HG03095 (cell line): ENCODE data around the gene NQO2.
"Not testable (repeated sequence)": the region's sequence is repeated elsewhere in the genome, so short reads cannot be mapped to it uniquely, and the experiment has no call there.

Source experiments
- ATAC-seq: cut with Tn5 transposase; IDR thresholded peaks from one replicate; pipeline ENCODE4 v1.9.1; 2021; ENCODE audit warnings: moderate library complexity; ENCODE audit not compliant: unreplicated experiment

Gene NQO2

DNA sequence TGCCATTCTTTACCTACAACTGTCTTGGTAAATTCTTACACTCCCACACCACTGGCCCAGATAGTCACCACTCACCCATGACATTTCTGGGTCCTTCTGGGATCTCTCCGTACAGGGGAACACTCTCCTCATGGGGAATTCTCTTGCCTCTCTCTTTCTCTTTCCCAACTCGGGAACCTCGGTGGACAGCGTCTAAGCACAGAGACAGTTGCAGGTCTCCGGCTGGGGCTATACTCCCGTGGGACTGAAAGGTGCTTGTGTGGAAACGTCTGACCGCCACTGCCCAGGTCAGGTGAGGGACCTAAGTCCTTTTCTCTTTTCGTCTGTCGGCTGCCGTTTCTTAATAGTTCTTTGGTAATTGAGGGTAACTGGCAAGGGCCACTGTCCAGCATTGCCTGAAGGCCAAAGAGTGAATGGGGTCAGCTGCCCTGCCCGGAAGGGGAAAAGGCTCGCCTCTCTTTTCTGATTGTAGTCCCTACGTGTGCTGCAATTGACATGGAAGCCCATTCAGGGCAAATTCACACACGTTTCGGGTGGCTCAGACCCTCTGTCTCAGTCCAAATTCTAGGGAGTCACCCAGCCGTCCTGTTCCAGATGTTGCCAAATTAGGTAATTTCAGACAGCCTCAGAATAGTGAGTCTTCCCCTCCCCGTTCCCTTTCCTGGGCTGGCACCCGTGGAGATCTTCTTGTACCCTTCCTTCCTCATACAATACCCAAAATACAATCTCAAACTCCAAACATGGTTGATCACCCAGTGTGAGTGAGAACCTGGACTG, 37.4 kb downstream of the NQO2 start:
- no peak for ATAC-seq

DNA sequence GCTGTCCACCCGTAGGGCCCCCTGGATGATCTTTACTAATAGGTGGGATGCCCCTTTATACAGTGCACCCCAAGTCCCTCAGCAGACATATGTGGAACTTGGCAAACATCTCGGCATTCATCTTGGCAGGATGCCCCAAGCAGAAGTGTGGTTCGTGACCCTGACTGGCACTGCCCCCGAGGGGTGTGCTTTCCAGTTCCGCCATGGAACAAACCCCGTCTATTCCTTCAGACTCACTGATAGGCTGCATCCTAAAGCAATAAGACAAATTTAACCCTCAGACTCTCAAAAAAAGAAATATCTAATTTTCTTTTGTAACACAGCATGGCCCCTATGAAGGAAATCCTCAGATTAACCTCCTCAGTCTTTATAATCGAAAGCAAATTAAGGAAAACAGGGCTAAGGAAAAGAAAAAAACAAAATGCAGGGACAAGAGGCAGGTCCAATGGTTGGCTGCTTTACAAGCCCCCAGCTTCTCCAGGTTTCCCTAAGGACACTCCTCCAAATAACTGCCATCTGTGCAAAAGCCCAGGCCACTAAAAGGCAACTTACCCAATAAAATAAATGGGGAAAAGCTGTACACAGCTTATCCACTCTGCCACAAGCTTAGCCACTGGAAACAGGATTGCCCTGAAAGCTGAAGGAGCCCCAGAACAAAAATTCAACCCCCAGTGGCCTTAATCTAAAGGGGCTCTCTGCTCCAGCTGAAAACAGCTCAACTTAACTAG, 38.1 kb downstream of the NQO2 start:
- no peak for ATAC-seq

GRCh38 chr6:3039384-3039783, 39.7 kb downstream of the NQO2 start:
- no peak for ATAC-seq

DNA sequence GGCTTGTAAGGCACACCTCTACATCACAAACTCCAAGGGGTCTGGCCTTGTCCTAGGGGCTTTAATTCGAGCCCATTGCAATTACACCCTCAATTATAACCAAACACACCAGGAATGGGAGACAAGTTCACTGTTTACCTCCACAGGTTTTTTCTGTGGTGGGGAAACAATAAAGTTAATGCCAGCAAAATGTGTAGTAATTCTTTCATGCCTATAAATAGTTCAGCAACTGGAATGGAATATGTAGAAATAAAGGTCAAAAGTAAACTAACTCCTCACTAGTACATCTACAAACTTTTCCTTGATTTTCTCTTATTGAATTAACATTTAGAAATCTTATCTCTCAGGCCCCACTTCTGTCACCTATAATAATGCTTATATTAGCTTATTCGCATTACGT, 41.5 kb downstream of the NQO2 start:
- no peak for ATAC-seq

DNA sequence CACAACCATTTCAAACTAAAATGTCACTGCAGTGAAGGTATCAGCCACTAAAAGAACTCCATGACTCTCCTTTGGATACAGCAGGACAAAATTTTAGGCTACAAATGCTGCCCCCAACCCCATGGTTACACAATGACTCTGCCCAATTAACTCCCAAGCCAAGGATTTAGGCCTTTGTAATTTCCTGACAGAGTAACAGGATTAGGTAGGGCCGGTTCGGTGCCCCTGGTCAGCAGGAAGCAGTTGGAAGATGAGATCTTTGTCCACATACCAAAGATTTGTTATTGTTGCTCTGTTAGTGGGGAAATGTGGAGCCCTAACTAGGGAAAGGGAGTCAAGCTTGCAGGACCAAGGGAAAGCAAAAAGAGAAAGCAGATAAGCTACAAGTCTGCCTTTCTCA, 41.9 kb downstream of the NQO2 start:
- no peak for ATAC-seq

DNA sequence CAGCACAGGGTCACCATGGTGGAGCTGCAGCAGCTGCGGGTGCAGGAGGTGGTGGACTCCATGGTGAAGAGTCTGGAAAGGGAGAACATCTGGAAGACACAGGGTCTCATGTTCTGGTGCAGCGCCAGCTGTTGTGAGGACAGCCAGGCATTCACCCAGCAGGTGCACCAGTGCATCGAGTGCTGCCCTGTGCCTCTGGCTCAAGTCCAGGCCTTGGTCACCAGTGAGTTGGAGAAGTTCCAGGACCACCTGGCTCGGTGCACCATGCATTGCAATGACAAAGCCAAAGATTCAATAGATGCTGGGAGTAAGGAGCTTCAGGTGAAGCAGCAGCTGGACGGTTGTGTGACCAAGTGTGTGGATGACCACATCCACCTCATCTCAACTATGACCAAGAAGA, 45.7 kb downstream of the NQO2 start:
- no peak for ATAC-seq

DNA sequence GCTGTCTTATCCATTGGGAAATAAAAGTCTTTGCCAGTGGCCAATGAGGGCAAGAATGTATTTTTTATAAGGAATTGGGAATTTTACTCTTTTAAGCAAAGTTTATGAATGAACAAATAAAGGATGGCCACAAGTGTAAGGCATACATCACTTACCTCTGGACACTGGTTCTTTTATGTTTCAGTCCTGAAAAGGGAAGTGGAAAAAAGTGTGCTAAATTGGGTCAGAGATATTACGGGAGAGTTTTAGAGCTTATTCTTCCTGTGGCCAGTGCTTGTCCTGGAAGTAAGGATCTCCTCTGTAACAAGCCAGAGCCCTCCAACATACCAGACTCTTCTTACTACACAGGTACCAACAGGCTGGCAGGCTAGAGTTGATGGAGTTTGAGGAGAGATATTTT, 46.1 kb downstream of the NQO2 start:
- no peak for ATAC-seq

DNA sequence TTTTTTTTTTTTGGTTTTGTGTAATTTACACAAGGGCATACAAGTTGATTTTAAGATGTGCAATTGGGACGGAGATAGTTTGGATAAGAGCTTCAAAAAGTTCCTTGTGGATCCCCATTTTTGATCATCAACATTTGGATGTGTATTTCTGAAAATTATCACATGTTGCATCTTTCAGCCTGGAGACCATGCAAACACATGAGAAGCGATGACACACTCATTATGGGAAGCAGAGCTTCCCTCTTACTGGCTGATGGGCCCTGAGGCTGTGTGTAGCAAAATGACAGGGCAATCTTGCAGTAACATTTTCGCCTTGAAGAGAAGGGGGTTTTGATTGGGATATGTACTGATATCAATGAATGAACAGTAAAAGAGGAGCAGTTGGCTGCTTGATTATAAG, 46.6 kb downstream of the NQO2 start:
- ATAC-seq = no peak

- not testable (repeated sequence) for ATAC-seq
These were observed 48.3 kb downstream of the NQO2 start for GRCh38 chr6:3048009-3048408.

DNA sequence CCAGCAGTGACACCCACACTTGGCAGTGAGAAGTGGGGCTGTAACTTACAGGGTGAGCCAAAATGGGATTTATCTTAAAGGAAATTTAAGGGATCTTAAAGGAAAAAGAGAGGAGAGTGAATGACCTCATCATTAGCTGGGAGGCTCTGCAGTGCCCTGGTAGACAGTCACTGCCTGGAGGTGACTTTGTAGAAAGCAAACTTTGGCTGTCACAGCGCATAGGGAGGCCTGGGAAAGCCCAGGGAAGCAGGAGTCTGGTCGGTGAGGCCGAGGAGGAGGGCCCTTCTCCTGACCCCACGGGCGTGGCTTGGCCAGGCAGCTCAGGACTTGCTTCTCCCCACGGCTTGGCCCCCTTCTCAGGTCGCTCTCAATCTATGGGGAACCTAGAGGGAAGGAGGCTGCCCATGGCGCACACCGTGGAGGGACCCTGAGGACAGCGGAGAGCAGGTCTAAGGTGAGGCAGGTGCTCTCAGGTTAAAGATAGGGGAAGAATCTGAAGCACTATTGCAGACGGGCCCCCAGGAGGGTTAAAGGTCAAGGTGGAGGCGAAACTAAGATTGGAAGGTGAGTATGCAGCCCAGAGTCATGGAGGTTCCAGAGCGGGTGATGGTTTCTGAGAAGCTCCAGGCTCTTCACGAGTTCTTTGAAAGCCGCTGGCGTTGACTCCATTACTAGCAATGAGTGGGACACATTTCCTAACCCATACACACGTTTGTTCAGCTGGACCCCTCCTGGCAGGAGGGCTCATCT, 53.0 kb downstream of the NQO2 start:
- no peak for ATAC-seq

DNA sequence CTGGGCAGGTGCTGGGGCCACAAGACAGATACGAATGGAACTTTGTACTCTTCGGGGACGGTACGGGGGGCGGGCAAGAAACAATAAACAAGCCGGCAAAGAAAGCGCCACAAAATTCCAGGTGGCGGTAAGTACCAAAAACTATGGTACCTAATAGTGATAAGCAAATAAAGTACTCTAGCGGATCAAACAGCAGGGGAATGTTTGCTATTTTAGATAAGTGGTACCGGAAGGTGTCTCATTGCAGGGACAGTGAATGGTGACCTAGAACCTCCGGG, 53.5 kb downstream of the NQO2 start:
- ATAC-seq = no peak

GRCh38 chr6:3054229-3055157, 54.8 kb downstream of the NQO2 start:
- not testable (repeated sequence) for ATAC-seq

GRCh38 chr6:3055158-3055499, 55.4 kb downstream of the NQO2 start:
- not testable (repeated sequence) for ATAC-seq

DNA sequence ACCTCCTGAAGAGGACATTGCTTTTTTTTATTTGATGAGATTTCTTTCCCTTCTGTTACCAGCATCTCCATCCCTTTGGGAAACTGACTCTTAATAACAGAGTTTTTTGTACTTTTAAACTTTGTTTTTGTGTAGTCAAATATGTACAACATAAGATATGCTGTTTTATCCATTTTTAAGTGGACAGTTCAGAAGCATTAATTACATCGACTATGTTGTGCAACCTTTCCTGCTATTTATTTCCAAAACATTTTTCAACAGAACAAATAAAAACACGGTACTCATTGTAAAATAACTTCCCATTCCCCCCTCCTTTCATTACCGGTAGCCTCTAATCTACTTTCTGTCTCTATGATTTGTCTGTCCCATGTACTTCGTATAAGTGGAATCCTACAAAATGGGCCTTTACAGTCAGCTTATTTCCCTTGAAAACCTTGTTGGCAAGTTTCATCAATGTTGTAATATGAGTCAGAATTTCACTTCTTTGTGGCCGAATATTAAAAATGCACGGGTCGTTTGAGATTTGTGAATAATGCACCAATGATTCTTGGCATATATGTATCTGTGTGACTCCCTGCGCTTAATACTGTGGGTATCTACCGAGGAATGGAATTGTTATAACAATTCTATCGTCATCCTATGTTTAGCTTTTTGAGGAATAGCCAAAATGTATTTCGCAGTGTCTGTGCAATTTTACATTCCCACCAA, 57.5 kb downstream of the NQO2 start:
- ATAC-seq = no peak

DNA sequence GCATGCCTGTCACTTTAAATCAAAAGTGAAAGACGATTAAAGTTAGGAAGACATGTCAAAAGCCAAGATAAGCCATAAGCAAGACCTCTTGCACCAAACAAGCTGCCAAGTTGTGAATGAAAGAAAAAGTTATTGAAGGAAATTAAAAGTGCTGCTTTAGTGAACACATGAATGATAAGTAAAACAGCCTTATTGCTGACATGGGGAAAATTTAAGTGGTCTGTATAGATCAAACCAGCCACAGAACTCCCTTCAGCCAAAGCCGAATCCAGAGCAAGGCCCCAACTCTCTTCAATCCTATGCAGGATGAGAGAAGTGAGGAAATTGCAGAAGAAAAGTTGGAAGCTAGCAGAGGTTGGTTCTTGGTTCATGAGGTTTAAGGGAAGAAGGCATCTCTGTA, 59.3 kb downstream of the NQO2 start:
- no peak for ATAC-seq

GRCh38 chr6:3060092-3060491, 60.4 kb downstream of the NQO2 start:
- ATAC-seq = not testable (repeated sequence)

DNA sequence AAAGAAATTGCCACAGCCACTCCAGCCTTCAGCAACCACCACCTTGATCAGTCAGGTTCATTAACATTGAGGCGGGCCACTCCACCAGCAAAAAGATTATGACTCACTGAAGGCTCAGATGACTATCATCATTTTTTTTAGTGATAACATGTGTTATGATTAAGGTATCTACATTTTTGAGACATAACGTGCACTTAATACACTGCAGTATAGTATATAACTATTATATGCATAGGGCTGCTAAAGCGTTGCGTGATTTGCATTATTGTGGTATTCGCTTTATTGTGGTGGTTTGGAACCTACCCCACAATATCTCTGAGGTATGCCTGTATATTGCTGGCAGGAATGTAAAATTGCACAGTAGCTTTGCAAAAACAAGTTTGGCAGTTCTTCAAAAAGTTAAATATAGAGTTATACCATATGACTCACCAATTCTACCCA, 61.8 kb downstream of the NQO2 start:
- ATAC-seq = no peak

DNA sequence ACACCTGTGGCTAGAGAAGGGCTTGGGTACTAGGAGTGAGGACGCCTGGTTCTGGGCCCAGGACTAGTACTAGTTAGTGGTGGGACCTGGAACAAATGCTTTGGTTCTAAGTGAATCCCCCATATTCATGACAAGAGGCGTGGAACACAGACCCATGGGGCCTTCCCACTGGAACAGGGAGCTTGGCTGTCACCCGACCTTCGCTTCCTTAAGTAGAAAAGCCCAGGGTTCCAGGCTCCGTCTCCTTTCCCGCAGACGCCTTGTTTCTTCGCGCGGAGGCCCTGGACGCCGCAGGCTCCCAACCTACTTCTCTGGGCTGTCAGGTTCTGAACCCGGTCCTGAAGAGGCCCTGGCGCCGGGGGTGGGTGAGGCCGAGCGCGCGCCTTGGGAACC, 63.6 kb downstream of the NQO2 start:
- not testable (repeated sequence) for ATAC-seq

DNA sequence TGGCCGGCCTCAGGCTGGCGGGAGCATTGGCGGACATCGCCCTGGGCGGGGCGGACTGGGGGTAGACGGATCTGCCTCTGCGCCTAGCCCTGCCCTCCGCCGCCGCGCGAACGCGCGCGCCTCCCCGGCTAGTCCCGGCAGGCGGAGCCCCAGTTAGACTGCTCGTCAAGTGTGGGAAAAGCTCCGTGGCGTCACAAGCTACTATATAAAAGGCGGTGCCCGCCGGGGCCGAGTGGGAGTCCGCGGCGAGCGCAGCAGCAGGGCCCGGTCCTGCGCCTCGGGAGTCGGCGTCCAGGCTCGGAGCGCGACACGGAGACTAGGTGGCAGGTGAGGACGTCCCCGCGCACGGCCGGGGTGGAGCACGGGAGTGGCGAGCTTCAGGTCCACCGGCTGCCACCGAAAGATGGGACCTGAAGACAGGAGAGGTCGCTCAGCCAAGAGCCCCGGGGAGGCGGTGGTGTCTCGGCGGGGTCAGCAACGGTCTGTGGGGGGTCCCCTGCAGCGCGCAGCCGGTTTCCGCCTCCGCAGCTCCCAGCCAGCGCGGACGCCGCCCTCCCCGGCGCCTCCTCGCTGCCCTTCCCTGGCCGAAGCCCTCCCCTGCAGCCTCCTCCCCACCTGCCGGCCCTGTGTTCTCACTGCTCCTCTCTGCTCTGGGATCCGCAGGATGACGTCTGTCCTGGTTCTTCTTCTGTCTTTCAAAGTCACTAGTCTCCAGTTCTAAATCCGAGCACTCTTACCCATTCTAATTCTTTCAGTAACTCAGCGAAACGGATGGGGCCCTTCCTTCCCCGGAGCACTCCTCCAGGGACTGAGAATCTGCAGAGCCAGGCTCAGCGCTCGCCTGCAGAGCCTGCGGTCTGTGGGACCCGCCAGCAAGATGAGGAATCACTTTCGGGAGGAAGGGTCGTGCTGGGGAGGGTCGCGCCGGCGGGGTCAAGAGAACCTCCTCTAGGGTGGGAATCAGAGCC, 64.3 kb downstream of the NQO2 start:
- no peak for ATAC-seq
